COLO668 (cell line): ENCODE data around the gene PKDCC.
A peak's percentile ranks its signal among the peaks of the same experiment; 100 is the strongest.
"Not testable (repeated sequence)": the region's sequence is repeated elsewhere in the genome, so short reads cannot be mapped to it uniquely, and the experiment has no call there.

Experiments
- DNase-seq: peaks from one replicate; lab custom pipeline; 2025; ENCODE audit not compliant: unreplicated experiment; lab: John Stamatoyannopoulos, UW

Gene PKDCC

GRCh38 chr2:42030200-42030759, 17.5 kb upstream of the PKDCC start:
- no peak for DNase-seq

GRCh38 chr2:42030829-42031228, 17.0 kb upstream of the PKDCC start:
- DNase-seq: no peak

- no peak for DNase-seq
Observed at GRCh38 chr2:42031281-42032223, 16.3 kb upstream of the PKDCC start.

GRCh38 chr2:42032224-42032620, 15.6 kb upstream of the PKDCC start:
- DNase-seq: no peak

GRCh38 chr2:42032745-42033144, 15.1 kb upstream of the PKDCC start:
- DNase-seq: no peak

GRCh38 chr2:42034096-42034495, 13.7 kb upstream of the PKDCC start:
- DNase-seq: not testable (repeated sequence)

- DNase-seq: no peak
Observed at GRCh38 chr2:42035241-42035640, 12.6 kb upstream of the PKDCC start.

- no peak for DNase-seq
Observed at GRCh38 chr2:42036413-42036812, 11.4 kb upstream of the PKDCC start.

- no peak for DNase-seq
Observed at GRCh38 chr2:42036940-42037339, 10.9 kb upstream of the PKDCC start.

GRCh38 chr2:42040643-42041278, 7.1 kb upstream of the PKDCC start:
- DNase-seq: no peak

- DNase-seq: no peak
Observed at GRCh38 chr2:42041377-42042127, 6.3 kb upstream of the PKDCC start.

GRCh38 chr2:42042631-42043355, 5.0 kb upstream of the PKDCC start:
- DNase-seq: no peak

GRCh38 chr2:42043789-42044394, 3.9 kb upstream of the PKDCC start:
- no peak for DNase-seq

- DNase-seq: no peak
Observed at GRCh38 chr2:42044939-42045338, 2.9 kb upstream of the PKDCC start.

GRCh38 chr2:42045352-42045751, 2.5 kb upstream of the PKDCC start:
- DNase-seq: no peak

- peak; percentile 77 for DNase-seq
Observed at GRCh38 chr2:42045848-42046748, 1.7 kb upstream of the PKDCC start.

GRCh38 chr2:42046819-42047487, 868 bp upstream of the PKDCC start:
- peak; percentile 37 for DNase-seq

- DNase-seq: peak; percentile 44
Observed at GRCh38 chr2:42048299-42049220, 739 bp downstream of the PKDCC start.
